KMS-11 (cell line): ENCODE results near the gene CNNM2.

Experiments
- H2AFZ ChIP-seq: fragments of 200-600 bp; sonication (generic); 2 replicates; pipeline ENCODE4 v1.6.1; 2016; ENCODE audit warnings: antibody characterized with exemption, mixed run types, low read depth
- H3K27ac ChIP-seq: fragments of 200-600 bp; sonication (generic); 2 replicates; pipeline ENCODE4 v1.6.1; 2016; ENCODE audit warnings: mild to moderate bottlenecking, mixed run types
- H3K27me3 ChIP-seq: fragments of 200-600 bp; sonication (generic); 2 replicates; pipeline ENCODE4 v1.6.1; 2017; ENCODE audit warnings: mild to moderate bottlenecking, low read depth, mixed run types, moderate library complexity; ENCODE audit not compliant: insufficient read depth
- H3K36me3 ChIP-seq: fragments of 200-600 bp; sonication (generic); 2 replicates; pipeline ENCODE4 v1.6.1; 2017; ENCODE audit warnings: mild to moderate bottlenecking, mixed run types; ENCODE audit not compliant: insufficient read depth
- H3K4me1 ChIP-seq: fragments of 200-600 bp; sonication (generic); 2 replicates; pipeline ENCODE4 v1.6.1; 2016; ENCODE audit warnings: mild to moderate bottlenecking, low read depth, mixed run types; ENCODE audit not compliant: poor library complexity, severe bottlenecking
- H3K4me2 ChIP-seq: fragments of 200-600 bp; sonication (generic); 2 replicates; pipeline ENCODE4 v1.7.0; 2016; ENCODE audit warnings: mild to moderate bottlenecking, mixed run types
- H3K4me3 ChIP-seq: fragments of 200-600 bp; sonication (generic); IDR thresholded peaks from 2 replicates; pipeline ENCODE4 v1.6.1; 2017; ENCODE audit warnings: low read depth, low read length, mixed read lengths; ENCODE audit not compliant: insufficient read depth
- H3K79me2 ChIP-seq: fragments of 200-600 bp; sonication (generic); 2 replicates; pipeline ENCODE4 v1.6.1; 2016; ENCODE audit warnings: low read depth, mixed run types; ENCODE audit not compliant: insufficient read depth
- H3K9ac ChIP-seq: fragments of 200-600 bp; sonication (generic); 2 replicates; pipeline ENCODE4 v1.6.1; 2016; ENCODE audit warnings: mild to moderate bottlenecking, mixed run types
- H4K20me1 ChIP-seq: fragments of 200-600 bp; sonication (generic); 2 replicates; pipeline ENCODE4 v1.6.1; 2016; ENCODE audit warnings: mild to moderate bottlenecking, mixed run types; ENCODE audit not compliant: insufficient read depth
- TF ChIP-seq, protein P1 (sequence below): fragments of 200-600 bp; sonication (generic); conservative IDR thresholded peaks from 2 replicates; pipeline ENCODE4 v1.6.1; 2017; ENCODE audit warnings: low read depth, mild to moderate bottlenecking, antibody characterized with exemption, low read length, moderate library complexity, mixed read lengths

CNNM2 gene

DNA sequence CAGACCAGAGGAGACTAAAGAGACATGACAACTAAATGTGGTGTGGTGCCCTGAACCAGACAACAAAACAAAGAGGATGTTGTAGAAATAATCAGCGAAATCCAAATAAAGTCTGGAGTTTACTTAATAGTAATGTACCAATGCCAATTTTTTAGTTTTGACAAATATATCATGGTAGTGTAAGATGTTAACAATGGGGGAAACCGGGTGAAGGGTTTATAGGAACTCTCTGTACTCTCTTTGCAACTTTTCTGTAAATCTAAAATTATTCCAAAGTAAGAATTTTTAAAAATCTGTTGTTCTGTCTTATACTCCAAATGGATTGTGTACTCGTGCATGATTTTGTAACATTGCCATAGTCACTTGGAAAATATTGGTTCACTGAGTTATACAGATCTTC is 129.3 kb downstream of the CNNM2 start:
- Histone ChIP-seq H3K36me3 (no peaks in the 10 kb centered on the region), H3K27me3 (no peaks in the 10 kb centered on the region), H3K9ac (no peak overlapping the region), H3K27ac (no peak overlapping the region), H3K4me3 (no peak overlapping the region), H3K4me1 (no peaks in the 10 kb centered on the region), H3K79me2 (no peaks in the 10 kb centered on the region), H3K4me2 (no peak overlapping the region), H2AFZ (no peak overlapping the region), H4K20me1 (no peaks in the 10 kb centered on the region)
- TF ChIP-seq, protein P1, sequence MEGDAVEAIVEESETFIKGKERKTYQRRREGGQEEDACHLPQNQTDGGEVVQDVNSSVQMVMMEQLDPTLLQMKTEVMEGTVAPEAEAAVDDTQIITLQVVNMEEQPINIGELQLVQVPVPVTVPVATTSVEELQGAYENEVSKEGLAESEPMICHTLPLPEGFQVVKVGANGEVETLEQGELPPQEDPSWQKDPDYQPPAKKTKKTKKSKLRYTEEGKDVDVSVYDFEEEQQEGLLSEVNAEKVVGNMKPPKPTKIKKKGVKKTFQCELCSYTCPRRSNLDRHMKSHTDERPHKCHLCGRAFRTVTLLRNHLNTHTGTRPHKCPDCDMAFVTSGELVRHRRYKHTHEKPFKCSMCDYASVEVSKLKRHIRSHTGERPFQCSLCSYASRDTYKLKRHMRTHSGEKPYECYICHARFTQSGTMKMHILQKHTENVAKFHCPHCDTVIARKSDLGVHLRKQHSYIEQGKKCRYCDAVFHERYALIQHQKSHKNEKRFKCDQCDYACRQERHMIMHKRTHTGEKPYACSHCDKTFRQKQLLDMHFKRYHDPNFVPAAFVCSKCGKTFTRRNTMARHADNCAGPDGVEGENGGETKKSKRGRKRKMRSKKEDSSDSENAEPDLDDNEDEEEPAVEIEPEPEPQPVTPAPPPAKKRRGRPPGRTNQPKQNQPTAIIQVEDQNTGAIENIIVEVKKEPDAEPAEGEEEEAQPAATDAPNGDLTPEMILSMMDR, result no peak

- H3K27me3 ChIP-seq, result no peaks in the 10 kb centered on the region
- H3K79me2 ChIP-seq, result no peaks in the 10 kb centered on the region
- TF ChIP-seq, protein P1, result no peak
- peaks cover 5% of the 10 kb centered on the region for H3K4me1 ChIP-seq
- no peak overlapping the region for H3K4me2 ChIP-seq
- H3K4me3 ChIP-seq, result no peak overlapping the region
- no peak overlapping the region for H3K27ac ChIP-seq
- no peak overlapping the region for H3K9ac ChIP-seq
- no peak overlapping the region for H2AFZ ChIP-seq
- H4K20me1 ChIP-seq, result no peaks in the 10 kb centered on the region
- no peaks in the 10 kb centered on the region for H3K36me3 ChIP-seq
Measured at GRCh38 chr10:103049237-103049636, 131.1 kb downstream of the CNNM2 start.

DNA sequence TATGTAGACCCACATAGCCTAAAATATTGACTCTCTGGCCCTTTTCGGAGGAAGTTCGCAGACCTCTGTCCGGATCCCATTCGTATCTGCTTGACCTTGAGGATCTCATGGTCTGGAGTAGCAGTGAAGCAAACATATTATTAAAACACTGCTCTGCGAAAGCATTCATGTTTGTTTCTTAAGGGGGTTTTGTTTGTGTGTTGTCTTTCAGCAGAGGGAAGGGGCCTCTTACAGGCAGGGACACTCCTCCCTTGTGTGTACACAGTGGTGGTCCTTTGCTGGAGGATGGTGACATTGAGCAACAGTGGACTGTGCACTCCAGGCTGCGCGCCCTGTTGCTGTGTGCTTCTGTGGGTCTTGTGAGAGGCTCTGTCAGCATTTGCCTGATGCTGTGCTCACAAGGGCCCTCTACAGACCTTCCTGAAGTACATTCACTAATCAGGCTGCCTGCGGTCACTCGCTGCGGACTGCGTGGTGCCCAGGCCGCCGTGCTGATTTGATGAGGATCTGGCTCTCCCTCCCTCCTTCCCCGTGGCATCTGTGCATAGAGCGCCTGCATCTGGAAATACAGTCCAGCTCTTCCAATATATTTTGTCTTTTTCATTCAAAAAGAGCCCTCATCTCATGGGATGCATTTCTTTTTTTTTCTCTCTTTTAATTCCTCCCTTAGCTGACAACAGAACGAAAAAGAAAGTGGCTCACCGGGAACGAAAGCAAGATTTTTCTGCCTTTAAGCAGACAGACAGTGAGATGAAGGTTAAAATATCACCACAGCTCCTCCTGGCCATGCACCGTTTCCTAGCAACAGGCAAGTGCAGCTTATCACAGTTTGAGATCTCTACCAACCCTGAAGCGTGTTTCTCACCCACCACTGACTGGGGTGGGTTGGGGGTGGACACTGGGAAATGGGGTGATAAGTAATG is 135.8 kb downstream of the CNNM2 start:
- H3K4me3 ChIP-seq, result no peak overlapping the region
- TF ChIP-seq, protein P1, result peak; percentile 51; the same call in 1 of the 2 replicates
- no peaks in the 10 kb centered on the region for H4K20me1 ChIP-seq
- H3K79me2 ChIP-seq, result no peaks in the 10 kb centered on the region
- peaks cover 16% of the 10 kb centered on the region for H3K4me1 ChIP-seq
- peak overlapping the region; percentile 33; the same call in 1 of the 2 replicates for H3K9ac ChIP-seq
- peak overlapping the region; percentile 59 for H3K4me2 ChIP-seq
- H3K27me3 ChIP-seq, result no peaks in the 10 kb centered on the region
- H2AFZ ChIP-seq, result peak overlapping the region; percentile 59
- peak overlapping the region; percentile 47 for H3K27ac ChIP-seq
- no peaks in the 10 kb centered on the region for H3K36me3 ChIP-seq

DNA sequence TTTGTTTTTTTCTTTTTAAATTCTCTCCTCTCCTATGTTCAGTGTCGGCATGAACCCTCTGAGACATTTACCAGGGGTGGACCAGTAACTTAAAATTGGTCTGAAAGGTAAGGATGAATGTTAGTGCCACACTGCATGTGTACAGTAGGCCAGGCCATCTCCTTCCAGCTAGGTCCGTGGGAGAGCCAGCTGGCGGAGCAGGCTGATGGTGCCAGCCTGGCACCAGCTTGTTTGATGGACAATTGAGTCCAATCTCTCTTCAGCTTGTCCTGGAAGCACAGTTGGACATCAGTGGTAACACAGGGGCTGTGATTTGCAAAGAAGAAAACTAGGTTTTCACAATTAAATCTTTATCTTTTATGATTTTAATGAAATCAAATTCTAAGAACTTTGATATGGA is 136.5 kb downstream of the CNNM2 start:
- Histone ChIP-seq H3K9ac (peak overlapping the region; percentile 33; the same call in 1 of the 2 replicates), H3K27ac (peak overlapping the region; percentile 47), H4K20me1 (no peaks in the 10 kb centered on the region), H3K4me3 (no peak overlapping the region), H3K4me2 (peak overlapping the region; percentile 59), H3K27me3 (no peaks in the 10 kb centered on the region), H3K36me3 (no peaks in the 10 kb centered on the region), H2AFZ (peak overlapping the region; percentile 59), H3K4me1 (peaks cover 16% of the 10 kb centered on the region), H3K79me2 (no peaks in the 10 kb centered on the region)
- TF ChIP-seq, protein P1, result no peak
